Upper lobe of left lung (tissue), 6 donors: ENCODE results near the gene AMT. TPM values are rescaled to one million over a fixed set of nuclear protein-coding genes. Genes with fewer than 3 reads are reported as not detected.

Source experiments
- ATAC-seq, 2 donors: fragments of 200-7000 bp; cut with Tn5 transposase; one replicate each; pipeline ENCODE4 v1.9.1; 2022; ENCODE audit warnings: mild to moderate bottlenecking in 2 of 2, moderate library complexity in 2 of 2; ENCODE audit not compliant: low FRiP score in 2 of 2
- DNase-seq, 2 donors: peaks; one replicate each; pipeline ENCODE4 v3.0.0-alpha.2; 2019 to 2020
- H3K27ac ChIP-seq, 4 donors: fragments of 200-600 bp; sonication (generic); one replicate each; pipeline ENCODE4 v1.5.1; 2016 to 2019
- H3K27me3 ChIP-seq, 4 donors: fragments of 200-600 bp; sonication (generic); one replicate each; pipeline ENCODE4 v1.5.1; 2017 to 2019
- H3K36me3 ChIP-seq, 4 donors: fragments of 200-600 bp; sonication (generic); one replicate each; pipeline ENCODE4 v1.5.1; 2016 to 2019
- H3K4me1 ChIP-seq, 4 donors: fragments of 200-600 bp; sonication (generic); one replicate each; pipeline ENCODE4 v1.5.1; 2018 to 2019
- H3K4me3 ChIP-seq, 4 donors: fragments of 200-600 bp; sonication (generic); one replicate each; pipeline ENCODE4 v1.5.1; 2017 to 2019; ENCODE audit warnings: mild to moderate bottlenecking in 2 of 4, moderate library complexity in 1 of 4
- H3K9me3 ChIP-seq, 4 donors: fragments of 200-600 bp; sonication (generic); one replicate each; pipeline ENCODE4 v1.5.1; 2018 to 2019
- EP300 ChIP-seq, 4 donors: sonication (generic); formaldehyde crosslinking; IDR thresholded peaks; one replicate each; pipeline ENCODE4 v1.5.1; 2017; ENCODE audit warnings: antibody characterized with exemption in 4 of 4, control low read depth in 2 of 4
- POLR2A ChIP-seq, 4 donors: fragments of 450-650 bp; IDR thresholded peaks; one replicate each; pipeline ENCODE4 v1.5.1; 2016 to 2017; ENCODE audit warnings: antibody characterized with exemption in 4 of 4, mild to moderate bottlenecking in 2 of 4
- POLR2AphosphoS5 ChIP-seq, 2 donors: sonication (generic); formaldehyde crosslinking; IDR thresholded peaks; one replicate each; pipeline ENCODE4 v1.5.1; 2017; ENCODE audit warnings: antibody characterized with exemption in 2 of 2
- WGBS, 2 donors: methylation state at CpG; one replicate each; pipeline ENCODE4 v1.1.5; 2017 to 2018; 5-methylcytosine and 5-hydroxymethylcytosine counted together
- total RNA-seq, 6 donors: library from RNA; depleted of rRNA in 4 of 6; stranded (reverse); fragments of >200 nt in 4 of 6; gene quantifications; one replicate each; pipeline versions ENCODE4 v1.1.0 to v1.2.1, GENCODE V29; 2016 to 2021
- TF ChIP-seq, protein P1 (sequence below), 6 experiments: fragments of 450-650 bp in 4 of 6; fragments of 200-600 bp in 2 of 6; sonication (generic) in 2 of 6; IDR thresholded peaks; one replicate each; pipeline ENCODE4 v1.5.1; 2016 to 2019; ENCODE audit warnings: antibody characterized with exemption in 6 of 6
- donor health status: DM: no; HTN: no; CAD: no; lungs with moderate emphysema.
- donor health status: DM: no; HTN: yes; CAD: no; lungs with severe emphysema.

AMT gene
- total RNA-seq, 6 donors from 2014 or later, result 2.3 to 59.7 (median 11.4) TPM

DNA sequence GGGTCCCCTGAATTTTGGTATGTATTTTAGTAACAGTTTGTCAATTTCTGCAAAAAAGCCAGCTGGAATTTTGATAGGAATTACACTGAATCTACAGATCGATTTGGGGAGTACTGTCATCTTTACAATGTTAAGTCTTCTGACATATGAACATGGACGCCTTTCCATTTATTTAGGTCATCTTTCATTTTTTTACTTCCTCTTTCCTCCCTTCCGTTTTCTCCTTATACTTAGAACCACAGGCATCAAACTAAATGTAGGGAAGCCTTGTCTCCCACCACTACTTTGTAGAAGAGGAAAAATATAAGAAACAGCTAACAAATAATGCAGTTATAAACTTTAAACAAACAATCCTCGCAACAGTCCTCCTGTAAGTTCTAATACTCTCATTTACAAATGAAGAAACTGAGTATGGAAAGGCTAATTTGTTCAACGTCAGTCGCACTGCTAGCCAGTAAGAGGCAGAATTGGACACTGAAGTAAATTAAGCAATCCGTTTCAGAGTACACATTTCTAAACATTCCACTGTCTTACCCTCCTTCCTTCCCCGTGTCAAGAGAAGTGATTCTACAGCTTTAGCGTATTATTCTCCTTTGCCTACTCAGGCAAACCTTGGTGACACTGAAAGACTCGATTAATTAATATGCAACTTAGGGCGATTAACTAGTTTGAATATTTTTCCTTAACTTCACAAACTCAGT lies 36.1 kb downstream of the AMT start:
- no peak for DNase-seq
- peak in 1 of 2 donors; percentile 71 for ATAC-seq
- 44 to 49% methylated on average over 11 of the region's 11 CpGs for WGBS, 2 donors
- TF ChIP-seq, protein P1, sequence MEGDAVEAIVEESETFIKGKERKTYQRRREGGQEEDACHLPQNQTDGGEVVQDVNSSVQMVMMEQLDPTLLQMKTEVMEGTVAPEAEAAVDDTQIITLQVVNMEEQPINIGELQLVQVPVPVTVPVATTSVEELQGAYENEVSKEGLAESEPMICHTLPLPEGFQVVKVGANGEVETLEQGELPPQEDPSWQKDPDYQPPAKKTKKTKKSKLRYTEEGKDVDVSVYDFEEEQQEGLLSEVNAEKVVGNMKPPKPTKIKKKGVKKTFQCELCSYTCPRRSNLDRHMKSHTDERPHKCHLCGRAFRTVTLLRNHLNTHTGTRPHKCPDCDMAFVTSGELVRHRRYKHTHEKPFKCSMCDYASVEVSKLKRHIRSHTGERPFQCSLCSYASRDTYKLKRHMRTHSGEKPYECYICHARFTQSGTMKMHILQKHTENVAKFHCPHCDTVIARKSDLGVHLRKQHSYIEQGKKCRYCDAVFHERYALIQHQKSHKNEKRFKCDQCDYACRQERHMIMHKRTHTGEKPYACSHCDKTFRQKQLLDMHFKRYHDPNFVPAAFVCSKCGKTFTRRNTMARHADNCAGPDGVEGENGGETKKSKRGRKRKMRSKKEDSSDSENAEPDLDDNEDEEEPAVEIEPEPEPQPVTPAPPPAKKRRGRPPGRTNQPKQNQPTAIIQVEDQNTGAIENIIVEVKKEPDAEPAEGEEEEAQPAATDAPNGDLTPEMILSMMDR (IDR thresholded peaks at IDR 0.05), result no peak
- TF ChIP-seq POLR2AphosphoS5 (IDR thresholded peaks at IDR 0.05) (no peak), POLR2A (IDR thresholded peaks at IDR 0.05) (no peak), EP300 (IDR thresholded peaks at IDR 0.05) (no peak)
- Histone ChIP-seq H3K9me3 (no peaks in the 10 kb centered on the region), H3K36me3 (peaks cover 0 to 6% (median 0%) of the 10 kb centered on the region in 4 donors), H3K4me3 (no peak overlapping the region), H3K27me3 (no peaks in the 10 kb centered on the region), H3K27ac (peak overlapping the region; percentile 43 to 71 (median 54)), H3K4me1 (peaks cover 38 to 88% (median 56%) of the 10 kb centered on the region in 4 donors)

DNA sequence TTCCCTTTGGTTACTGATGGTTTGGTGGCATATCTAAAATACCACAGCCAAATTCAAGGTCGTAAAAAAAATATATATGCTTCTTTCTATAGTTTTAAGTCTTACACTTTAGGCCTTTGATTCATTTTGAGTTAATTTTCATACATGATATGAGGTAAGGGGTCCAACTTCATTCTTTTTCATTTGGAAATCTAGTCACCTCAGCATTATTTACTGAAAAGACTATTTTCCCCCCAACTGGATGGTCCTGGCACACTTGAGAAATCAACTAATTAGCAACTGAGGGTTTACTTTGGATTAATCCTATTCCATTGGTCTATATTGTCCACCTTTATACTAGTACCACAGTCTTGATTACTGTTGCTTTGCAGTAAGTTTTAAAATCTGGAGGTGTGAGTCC lies 36.7 kb downstream of the AMT start:
- DNase-seq, result no peak
- WGBS, 2 donors, result 81 to 96% methylated on average over 1 of the region's 1 CpG
- Histone ChIP-seq H3K4me1 (peaks cover 38 to 85% (median 56%) of the 10 kb centered on the region in 4 donors), H3K4me3 (no peak overlapping the region), H3K27ac (peak overlapping the region in 2 of 4 donors; percentile 55 to 71), H3K36me3 (peaks cover 0 to 6% (median 0%) of the 10 kb centered on the region in 4 donors), H3K9me3 (no peaks in the 10 kb centered on the region), H3K27me3 (no peaks in the 10 kb centered on the region)
- no peak for ATAC-seq
- TF ChIP-seq POLR2A (IDR thresholded peaks at IDR 0.05), result no peak
- no peak for TF ChIP-seq POLR2AphosphoS5 (IDR thresholded peaks at IDR 0.05)

DNA sequence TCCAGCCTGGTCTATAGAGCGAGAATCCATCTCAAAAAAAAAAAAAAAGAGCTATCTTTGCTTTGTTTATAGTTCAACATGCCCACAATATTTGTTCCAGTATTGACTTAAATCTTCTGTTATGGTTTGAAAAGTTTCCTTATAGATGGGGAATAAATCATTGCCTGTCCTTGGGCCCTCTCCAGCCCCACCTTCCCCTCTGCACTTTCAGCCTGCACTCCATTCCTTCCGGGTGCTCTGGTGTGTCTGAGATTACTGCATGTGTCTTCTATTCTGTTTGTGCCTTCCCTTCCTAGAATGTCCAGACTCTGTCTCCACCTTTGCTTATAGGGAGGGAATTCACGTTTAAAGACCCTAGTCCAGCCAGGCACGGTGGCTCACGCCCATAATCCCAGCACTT lies 38.9 kb downstream of the AMT start:
- TF ChIP-seq POLR2A (IDR thresholded peaks at IDR 0.05) (no peak), EP300 (IDR thresholded peaks at IDR 0.05) (no peak), POLR2AphosphoS5 (IDR thresholded peaks at IDR 0.05) (no peak)
- TF ChIP-seq, protein P1 (IDR thresholded peaks at IDR 0.05), result no peak
- Histone ChIP-seq H3K36me3 (peaks cover 0 to 6% (median 0%) of the 10 kb centered on the region in 4 donors), H3K4me3 (no peak overlapping the region), H3K27me3 (no peaks in the 10 kb centered on the region), H3K9me3 (no peaks in the 10 kb centered on the region), H3K27ac (no peak overlapping the region), H3K4me1 (peaks cover 40 to 79% (median 54%) of the 10 kb centered on the region in 4 donors)
- WGBS, 2 donors, result 66 to 73% methylated on average over 5 of the region's 5 CpGs
- DNase-seq (no peak), ATAC-seq (no peak)

DNA sequence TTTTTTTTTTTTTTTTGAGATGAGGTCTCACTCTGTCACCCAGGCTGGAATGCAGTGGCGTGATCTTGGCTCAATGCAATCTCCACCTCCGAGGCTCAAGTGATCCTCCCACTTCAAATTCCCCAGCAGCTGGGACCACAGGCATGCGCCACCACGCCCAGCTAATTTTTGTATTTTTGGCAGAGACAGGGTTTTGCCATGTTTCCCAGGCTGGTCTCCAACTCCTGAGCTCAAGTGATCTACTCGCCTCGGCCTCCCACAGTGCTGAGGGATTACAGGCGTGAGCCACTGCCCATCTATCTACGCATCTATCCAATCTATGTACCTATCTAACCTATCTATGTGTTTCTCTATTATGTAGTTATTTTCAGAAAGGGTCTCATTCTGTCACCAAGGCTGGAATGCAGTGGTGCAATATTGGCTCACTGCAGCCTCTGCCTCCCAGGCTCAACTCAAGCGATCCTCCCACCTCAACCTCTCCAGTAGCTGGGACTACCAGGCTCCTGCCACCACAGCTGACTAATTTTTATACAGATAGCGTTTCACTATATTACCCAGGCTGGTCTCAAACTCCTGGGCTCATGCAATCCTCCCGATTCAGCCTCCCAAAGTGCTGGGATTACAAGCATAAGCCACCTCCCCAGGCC lies 43.9 kb downstream of the AMT start:
- peak overlapping the region; percentile 8 to 46 (median 36) for H3K27ac ChIP-seq
- TF ChIP-seq POLR2A (IDR thresholded peaks at IDR 0.05) (no peak), POLR2AphosphoS5 (IDR thresholded peaks at IDR 0.05) (no peak), EP300 (IDR thresholded peaks at IDR 0.05) (no peak)
- TF ChIP-seq, protein P1 (IDR thresholded peaks at IDR 0.05), result no peak

DNA sequence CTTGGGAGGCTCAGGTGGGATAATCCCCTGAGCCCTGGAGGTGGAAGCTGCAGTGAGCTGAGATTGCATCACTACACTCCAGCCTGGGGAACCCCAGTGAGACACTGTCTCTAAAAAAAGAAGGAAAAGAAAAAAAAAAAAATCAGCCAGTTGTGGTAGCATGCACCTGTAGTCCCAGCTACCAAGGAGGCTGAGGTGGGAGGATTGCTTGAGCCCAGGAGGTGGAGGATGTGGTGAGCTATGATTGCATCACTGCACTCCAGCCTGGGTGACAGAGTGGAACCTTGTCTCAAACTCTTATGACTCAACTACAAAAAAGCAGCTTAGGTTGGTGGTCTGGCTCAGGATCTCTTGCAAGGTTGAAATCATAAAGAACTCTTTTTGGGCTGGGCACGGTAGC lies 44.8 kb downstream of the AMT start:
- Histone ChIP-seq H3K36me3 (peaks cover 21 to 34% (median 30%) of the 10 kb centered on the region in 4 donors), H3K9me3 (no peaks in the 10 kb centered on the region), H3K27ac (peak overlapping the region in 2 of 4 donors; percentile 60 to 61), H3K4me3 (no peak overlapping the region), H3K4me1 (peaks cover 24 to 40% (median 31%) of the 10 kb centered on the region in 4 donors), H3K27me3 (no peaks in the 10 kb centered on the region)
- DNase-seq (peak in 1 of 2 donors; percentile 48), ATAC-seq (peak; percentile 47 to 49)
- WGBS, 2 donors, result 75 to 80% methylated on average over 1 of the region's 1 CpG
- TF ChIP-seq EP300 (IDR thresholded peaks at IDR 0.05) (no peak), POLR2AphosphoS5 (IDR thresholded peaks at IDR 0.05) (no peak), POLR2A (IDR thresholded peaks at IDR 0.05) (no peak)
- TF ChIP-seq, protein P1 (IDR thresholded peaks at IDR 0.05), result no peak

More for the DNA sequence above, 43.9 kb downstream of the AMT start:
- no peaks in the 10 kb centered on the region for H3K9me3 ChIP-seq
- H3K36me3 ChIP-seq, result peaks cover 15 to 25% (median 22%) of the 10 kb centered on the region in 4 donors
- ATAC-seq (peak; percentile 90 to 92), DNase-seq (peak in 1 of 2 donors; percentile 65)
- H3K4me1 ChIP-seq, result peaks cover 23 to 47% (median 33%) of the 10 kb centered on the region in 4 donors
- 59 to 65% methylated on average over 11 of the region's 11 CpGs for WGBS, 2 donors
- no peaks in the 10 kb centered on the region for H3K27me3 ChIP-seq
- H3K4me3 ChIP-seq, result no peak overlapping the region
